SK-N-SH (cell line): ENCODE results near the gene ME2. TPM values are rescaled to one million over a fixed set of nuclear protein-coding genes. Genes with fewer than 3 reads are reported as not detected.

ENCODE experiments used
- CTCF ChIA-PET: fragments of 300-600, 350-600 bp; formaldehyde crosslinking; extraction: SDS; loops from one replicate; lab custom pipeline; 2021; lab: Yijun Ruan, JAX
- POLR2A ChIA-PET: fragments of 350-600 bp; sonication (Branson Sonifier 250); formaldehyde crosslinking; extraction: SDS; loops from one replicate; lab custom pipeline; 2020; ENCODE audit warnings: antibody characterized with exemption, inconsistent platforms; lab: Yijun Ruan, JAX
- DNase-seq: peaks from one replicate; pipeline ENCODE4 v3.0.0; 2012
- H2AFZ ChIP-seq: fragments of 200-600 bp; sonication (generic); 2 replicates; pipeline ENCODE4 v1.8.1; 2016; ENCODE audit warnings: antibody characterized with exemption, mild to moderate bottlenecking, low read depth
- H3F3A ChIP-seq: fragments of 200-600 bp; sonication (generic); replicated peaks from 2 replicates; pipeline ENCODE3; 2016; ENCODE audit warnings: antibody characterized with exemption, mild to moderate bottlenecking; ENCODE audit not compliant: insufficient read depth
- H3K27ac ChIP-seq, 2 experiments: fragments of 200-500 bp in 1 of 2; fragments of 200-600 bp in 1 of 2; sonication (Bioruptor generic) in 1 of 2; sonication (generic), shearing (Covaris generic) in 1 of 2; 2 replicates each; pipeline versions ENCODE4 v1.5.1 to v1.6.1; 2014 to 2016; ENCODE audit warnings: low read depth in 2 of 2, inconsistent platforms in 1 of 2, low read length in 1 of 2, mild to moderate bottlenecking in 1 of 2, mixed read lengths in 1 of 2
- H3K27me3 ChIP-seq: fragments of 200-600 bp; sonication (generic), shearing (Covaris generic); 2 replicates; pipeline ENCODE4 v1.6.1; 2016; ENCODE audit warnings: mixed run types; ENCODE audit not compliant: insufficient read depth
- H3K36me3 ChIP-seq, 2 experiments: fragments of 200-500 bp in 1 of 2; fragments of 200-600 bp in 1 of 2; sonication (Bioruptor generic) in 1 of 2; sonication (generic) in 1 of 2; replicated peaks in 1 of 2; 2 replicates each; pipeline versions ENCODE3 to v1.5.1; 2014 to 2016; ENCODE audit warnings: low read length in 1 of 2, mild to moderate bottlenecking in 1 of 2; ENCODE audit not compliant: insufficient read depth in 2 of 2, control insufficient read depth in 1 of 2
- H3K4me1 ChIP-seq, 2 experiments: fragments of 200-500 bp in 1 of 2; fragments of 200-600 bp in 1 of 2; sonication (Bioruptor generic) in 1 of 2; sonication (generic), shearing (Covaris generic) in 1 of 2; 2 replicates each; pipeline versions ENCODE4 v1.5.1 to v1.6.1; 2014 to 2016; ENCODE audit warnings: low read depth in 1 of 2, low read length in 1 of 2, mixed run types in 1 of 2; ENCODE audit not compliant: insufficient read depth in 2 of 2, control insufficient read depth in 1 of 2
- H3K4me2 ChIP-seq: fragments of 200-600 bp; sonication (generic), shearing (Covaris generic); 2 replicates; pipeline ENCODE4 v1.6.1; 2017; ENCODE audit warnings: mixed run types
- H3K4me3 ChIP-seq, 2 experiments: fragments of 200-500 bp in 1 of 2; fragments of 200-600 bp in 1 of 2; sonication (Bioruptor generic) in 1 of 2; sonication (generic), shearing (Covaris generic) in 1 of 2; 2 replicates each; pipeline versions ENCODE4 v1.5.1 to v1.8.1; 2014 to 2016; ENCODE audit warnings: low read depth in 2 of 2, inconsistent platforms in 1 of 2, low read length in 1 of 2, mild to moderate bottlenecking in 1 of 2, mixed read lengths in 1 of 2, moderate library complexity in 1 of 2
- H3K79me2 ChIP-seq: fragments of 200-600 bp; sonication (generic); 2 replicates; pipeline ENCODE4 v1.8.1; 2017; ENCODE audit warnings: mild to moderate bottlenecking; ENCODE audit not compliant: insufficient read depth
- H3K9ac ChIP-seq: fragments of 200-600 bp; sonication (generic); 2 replicates; pipeline ENCODE4 v1.6.1; 2017; ENCODE audit warnings: mixed run types
- H3K9me2 ChIP-seq: fragments of 200-600 bp; sonication (generic); 2 replicates; pipeline ENCODE4 v1.6.1; 2017; ENCODE audit warnings: mixed run types
- H3K9me3 ChIP-seq: fragments of 200-600 bp; sonication (generic); 2 replicates; pipeline ENCODE4 v1.6.1; 2017; ENCODE audit warnings: mixed run types, mild to moderate bottlenecking, moderate library complexity
- H4K20me1 ChIP-seq: fragments of 200-600 bp; sonication (generic); 2 replicates; pipeline ENCODE4 v1.6.1; 2017; ENCODE audit warnings: mild to moderate bottlenecking, mixed run types; ENCODE audit not compliant: insufficient read depth
- CHD2 ChIP-seq: fragments of 150-350 bp; IDR thresholded peaks from 2 replicates; pipeline ENCODE4 v1.6.1; 2018; ENCODE audit warnings: low read length; ENCODE audit not compliant: partially characterized antibody
- CTCF ChIP-seq: fragments of 200-600 bp; sonication (generic); IDR thresholded peaks from 2 replicates; pipeline ENCODE4 v1.6.1; 2017; ENCODE audit warnings: antibody characterized with exemption, mild to moderate bottlenecking, moderate library complexity
- ELF1 ChIP-seq: IDR thresholded peaks from 2 replicates; pipeline ENCODE4 v1.4.0; 2012
- FOXJ3 ChIP-seq: sonication (generic); formaldehyde crosslinking; IDR thresholded peaks from 2 replicates; pipeline ENCODE4 v1.5.1; 2020; ENCODE audit warnings: mild to moderate bottlenecking, missing genetic modification reagents
- GABPA ChIP-seq: IDR thresholded peaks from 2 replicates; pipeline ENCODE4 v1.4.0; 2012; ENCODE audit warnings: low read depth, mild to moderate bottlenecking
- JUND ChIP-seq: IDR thresholded peaks from 2 replicates; pipeline ENCODE4 v1.4.0; 2012
- MEF2A ChIP-seq: IDR thresholded peaks from 2 replicates; pipeline ENCODE4 v1.4.0; 2012; ENCODE audit warnings: low read depth, borderline replicate concordance
- NFIC ChIP-seq: IDR thresholded peaks from 2 replicates; pipeline ENCODE4 v1.4.0; 2012; ENCODE audit warnings: borderline replicate concordance
- PBX3 ChIP-seq: IDR thresholded peaks from 2 replicates; pipeline ENCODE4; 2012
- RCOR1 ChIP-seq: fragments of 150-350 bp; IDR thresholded peaks from 2 replicates; pipeline ENCODE4 v1.6.1; 2017; ENCODE audit warnings: antibody characterized with exemption, low read length
- REST ChIP-seq: IDR thresholded peaks from 2 replicates; pipeline ENCODE4 v1.6.1; 2012; ENCODE audit warnings: mild to moderate bottlenecking, low read depth, low read length, moderate library complexity
- RXRA ChIP-seq: IDR thresholded peaks from 2 replicates; pipeline ENCODE4 v1.4.0; 2012; ENCODE audit warnings: low read depth, mild to moderate bottlenecking, borderline replicate concordance
- TCF12 ChIP-seq: IDR thresholded peaks from 2 replicates; pipeline ENCODE4 v1.4.0; 2012
- USF1 ChIP-seq: IDR thresholded peaks from 2 replicates; pipeline ENCODE4 v1.4.0; 2012; ENCODE audit warnings: low read depth, borderline replicate concordance
- WGBS: methylation state at CpG from one replicate; pipeline ENCODE4 v1.1.6; 2017; ENCODE audit warnings: low lambda C conversion rate; 5-methylcytosine and 5-hydroxymethylcytosine counted together
- polyA plus RNA-seq, 3 experiments: library from polyadenylated mRNA; depleted of rRNA; stranded (reverse); fragments of >200 nt; gene quantifications; 2 replicates each; pipeline ENCODE4 v1.2.3, GENCODE V29; 2012

ME2 gene
- polyA plus RNA-seq, 1 of the 3 experiments (the other 2 are of a cell fraction), result 35.1 TPM

GRCh38 chr18:50839996-50840395, 38.9 kb upstream of the ME2 start:
- TF ChIP-seq TCF12, result no peak
- TF ChIP-seq ELF1, result no peak
- DNase-seq, result no peak

GRCh38 chr18:50842846-50843245, 36.1 kb upstream of the ME2 start:
- POLR2A ChIA-PET, result no interaction called here
- H3K27me3 ChIP-seq, result no peaks in the 10 kb centered on the region; the same call in 1 of the 2 replicates
- no peak overlapping the region for H3K9ac ChIP-seq
- H4K20me1 ChIP-seq, result no peaks in the 10 kb centered on the region
- no peak overlapping the region for H3K4me3 ChIP-seq
- no peak overlapping the region for H3K4me2 ChIP-seq
- no peaks in the 10 kb centered on the region for H3K36me3 ChIP-seq
- peaks cover 6% of the 10 kb centered on the region for H3F3A ChIP-seq
- TF ChIP-seq CTCF, result no peak
- no peak for TF ChIP-seq RXRA
- TF ChIP-seq PBX3, result no peak
- no peak for TF ChIP-seq RCOR1
- no peak for TF ChIP-seq TCF12
- no peak for TF ChIP-seq JUND
- no peak for TF ChIP-seq MEF2A
- TF ChIP-seq GABPA, result no peak
- no peak for TF ChIP-seq REST
- no peak for TF ChIP-seq CHD2
- no peak for TF ChIP-seq FOXJ3 (CRISPR knock-in tag)
- TF ChIP-seq NFIC, result no peak
- no peak for TF ChIP-seq USF1
- H3K9me2 ChIP-seq, result no peaks in the 10 kb centered on the region
- H2AFZ ChIP-seq, result no peak overlapping the region
- 35% methylated on average over 1 of the region's 1 CpG for WGBS
- H3K79me2 ChIP-seq, result no peaks in the 10 kb centered on the region
- H3K4me1 ChIP-seq, result peaks cover 0 to 6% of the 10 kb centered on the region in 2 experiments; a peak in 1 of 4 replicates
- H3K9me3 ChIP-seq, result no peaks in the 10 kb centered on the region
- H3K27ac ChIP-seq, result no peak overlapping the region
- DNase-seq, result no peak
- CTCF ChIA-PET, result no interaction called here

More at GRCh38 chr18:50839996-50840395, 38.9 kb upstream of the ME2 start:
- Histone ChIP-seq H3K27ac (no peak overlapping the region), H3K9ac (no peak overlapping the region), H3K27me3 (no peaks in the 10 kb centered on the region; the same call in 1 of the 2 replicates), H4K20me1 (no peaks in the 10 kb centered on the region), H3K9me2 (no peaks in the 10 kb centered on the region), H3K79me2 (no peaks in the 10 kb centered on the region), H3F3A (peaks cover 3% of the 10 kb centered on the region), H3K4me3 (no peak overlapping the region), H3K36me3 (no peaks in the 10 kb centered on the region), H2AFZ (no peak overlapping the region), H3K4me2 (no peak overlapping the region), H3K4me1 (peaks cover 5 to 6% of the 10 kb centered on the region in 2 experiments; a peak in 1 of 4 replicates), H3K9me3 (no peaks in the 10 kb centered on the region)
- WGBS, result 90% methylated on average over 2 of the region's 3 CpGs
- CTCF ChIA-PET, result no interaction called here
- POLR2A ChIA-PET, result no interaction called here
